K562 (cell line): ENCODE results near the gene SAPCD1.

Source experiments
- ARID4B ChIP-seq: sonication (generic); formaldehyde crosslinking; IDR thresholded peaks from 2 replicates; pipeline ENCODE4 v1.8.0; 2022; ENCODE audit warnings: mild to moderate bottlenecking, missing genetic modification reagents
- CHD2 ChIP-seq: IDR thresholded peaks from 2 replicates; pipeline ENCODE4 v1.6.1; 2011; ENCODE audit warnings: low read depth, low read length
- EP300 ChIP-seq: IDR thresholded peaks from 2 replicates; pipeline ENCODE4 v1.6.1; 2012; ENCODE audit warnings: low read length, improper control_type of control experiment
- FOXA1 ChIP-seq: fragments of 450-650 bp; IDR thresholded peaks from 2 replicates; pipeline ENCODE4 v1.6.1; 2016; ENCODE audit warnings: mild to moderate bottlenecking, borderline replicate concordance
- KLF6 ChIP-seq: fragments of 250-450 bp; sonication (Bioruptor Pico); IDR thresholded peaks from 2 replicates; pipeline ENCODE4 v1.4.0; 2020; ENCODE audit warnings: mild to moderate bottlenecking, moderate library complexity, borderline replicate concordance
- MXI1 ChIP-seq: IDR thresholded peaks from 2 replicates; pipeline ENCODE4 v1.6.1; 2011; ENCODE audit warnings: low read depth, mild to moderate bottlenecking, improper control_type of control experiment, low read length
- PYGO2 ChIP-seq: fragments of 450-650 bp; IDR thresholded peaks from 2 replicates; pipeline ENCODE4 v1.6.1; 2016; ENCODE audit warnings: mild to moderate bottlenecking, missing genetic modification characterization, moderate library complexity, missing compliant biosample characterization
- RB1 ChIP-seq: fragments of 450-650 bp; IDR thresholded peaks from 2 replicates; pipeline ENCODE4 v1.6.1; 2017; ENCODE audit warnings: low read depth, mild to moderate bottlenecking
- SIN3A ChIP-seq, 2 experiments: fragments of 150-350 bp in 1 of 2; IDR thresholded peaks; 2 replicates each; pipeline ENCODE4 v1.6.1; 2011 to 2016; ENCODE audit warnings: borderline replicate concordance in 2 of 2, low read depth in 2 of 2, low read length in 2 of 2, mild to moderate bottlenecking in 2 of 2, moderate library complexity in 2 of 2; ENCODE audit not compliant: control insufficient read depth in 1 of 2
- TARDBP ChIP-seq: fragments of 450-650 bp; IDR thresholded peaks from 2 replicates; pipeline ENCODE4 v1.6.1; 2016

DNA sequence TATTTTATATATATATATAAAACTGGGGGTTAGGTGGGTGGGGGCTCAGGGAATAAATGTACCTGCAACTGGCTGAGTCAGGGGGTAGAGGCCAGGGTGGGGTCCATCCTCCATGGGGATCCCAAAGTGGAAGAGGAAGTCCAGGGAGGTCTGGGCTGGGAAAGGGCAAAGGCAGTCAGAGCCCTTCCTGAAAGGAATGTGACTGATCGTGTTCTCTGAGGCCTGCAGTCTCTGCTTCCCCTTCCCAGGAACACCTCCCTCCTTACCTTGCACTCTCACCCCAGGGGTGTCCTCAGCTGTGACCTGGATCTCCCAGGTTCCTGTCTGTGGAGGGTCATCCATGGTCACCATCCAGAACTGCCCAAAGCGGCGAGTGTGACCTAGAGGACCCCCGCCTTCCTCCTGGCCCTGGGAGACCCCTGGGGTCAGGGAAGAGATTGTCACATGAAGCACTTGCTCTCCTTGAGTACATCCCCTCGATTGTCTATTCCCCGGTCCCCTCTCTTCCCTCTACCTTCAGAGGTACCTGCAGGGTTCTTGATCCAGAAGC lies 4.7 kb downstream of the SAPCD1 start:
- no peak for TF ChIP-seq TARDBP
- TF ChIP-seq MXI1: no peak
- no peak for TF ChIP-seq SIN3A (IDR thresholded peaks at IDR 0.05; ENCODE audit: borderline replicate concordance in 2 of 2, control insufficient read depth in 1 of 2, low read depth in 2 of 2, low read length in 2 of 2)
- no peak for TF ChIP-seq FOXA1
- TF ChIP-seq RB1: no peak
- TF ChIP-seq KLF6 (CRISPR knock-in tag): no peak
- TF ChIP-seq CHD2: no peak
- TF ChIP-seq ARID4B (CRISPR knock-in tag): no peak
- no peak for TF ChIP-seq EP300
- TF ChIP-seq PYGO2: no peak
